HUES64 (cell line): ENCODE measurements around the gene FRMD3. TPM values are rescaled to one million over a fixed set of nuclear protein-coding genes. Genes with fewer than 3 reads are reported as not detected.
A peak's percentile ranks its signal among the peaks of the same experiment; 100 is the strongest.

Experiments
- H3K27ac ChIP-seq: 2 replicates; pipeline ENCODE4 v1.7.0; 2013; ENCODE audit warnings: low read depth, low read length, inconsistent platforms
- H3K27me3 ChIP-seq: 2 replicates; pipeline ENCODE4 v1.6.1; 2013; ENCODE audit warnings: mild to moderate bottlenecking, low read length; ENCODE audit not compliant: insufficient read depth
- H3K36me3 ChIP-seq: 2 replicates; pipeline ENCODE4 v1.6.1; 2013; ENCODE audit warnings: mild to moderate bottlenecking, low read length; ENCODE audit not compliant: insufficient read depth
- H3K4me1 ChIP-seq: 2 replicates; pipeline ENCODE4 v1.6.1; 2013; ENCODE audit warnings: mild to moderate bottlenecking, low read length, moderate library complexity; ENCODE audit not compliant: insufficient read depth
- H3K4me3 ChIP-seq: 2 replicates; pipeline ENCODE4 v1.5.1; 2013; ENCODE audit warnings: mild to moderate bottlenecking, low read length, moderate library complexity
- H3K9ac ChIP-seq: 2 replicates; pipeline ENCODE4 v1.6.1; 2013; ENCODE audit warnings: mild to moderate bottlenecking, low read depth, low read length
- H3K9me3 ChIP-seq: 2 replicates; pipeline ENCODE4 v1.6.1; 2013; ENCODE audit warnings: low read depth, low read length; ENCODE audit not compliant: insufficient read depth
- WGBS: fragments of 150-250, 120-280 bp; methylation state at CpG from one replicate; pipeline ENCODE4 v1.1.7; 2013; ENCODE audit warnings: missing lambda C conversion rate; 5-methylcytosine and 5-hydroxymethylcytosine counted together
- polyA plus RNA-seq, 2 experiments: library from polyadenylated mRNA; stranded (reverse); fragments of 50-300 nt; gene quantifications; one replicate each; pipeline ENCODE4 v1.2.3, GENCODE V29; 2013

The FRMD3 gene
- polyA plus RNA-seq (2013, experiment 1 of 2), result 0.45 TPM
- polyA plus RNA-seq (2013, experiment 2 of 2), result 0.57 TPM

- H3K27me3 ChIP-seq, result peaks cover 57% of the 10 kb centered on the region
- no peak within 1 kb of the TSS for H3K27ac ChIP-seq
- H3K9me3 ChIP-seq, result no peaks in the 10 kb centered on the region
- peak within 1 kb of the TSS; percentile 65 for H3K4me3 ChIP-seq
- no peaks in the 10 kb centered on the region for H3K36me3 ChIP-seq
- peak within 1 kb of the TSS; percentile 28; the same call in 1 of the 2 replicates for H3K9ac ChIP-seq
- under 1% methylated on average over 85 of the region's 85 CpGs for WGBS
- H3K4me1 ChIP-seq, result peaks cover 9% of the 10 kb centered on the region; the same call in 1 of the 2 replicates
These were observed at the start of gene FRMD3 for GRCh38 chr9:83538172-83538889. Gene FRMD3 (minus strand): TSS chr9:83538401. CDS start chr9:83538231, 170 bp downstream.

- Histone ChIP-seq H3K4me3 (no peak overlapping the region), H3K27ac (no peak overlapping the region), H3K9ac (no peak overlapping the region), H3K36me3 (no peaks in the 10 kb centered on the region), H3K9me3 (no peaks in the 10 kb centered on the region), H3K27me3 (no peaks in the 10 kb centered on the region), H3K4me1 (peaks cover 6% of the 10 kb centered on the region; the same call in 1 of the 2 replicates)
- 56% methylated on average over 4 of the region's 4 CpGs for WGBS
These were observed 46.8 kb upstream of the FRMD3 start for GRCh38 chr9:83584995-83585394.

DNA sequence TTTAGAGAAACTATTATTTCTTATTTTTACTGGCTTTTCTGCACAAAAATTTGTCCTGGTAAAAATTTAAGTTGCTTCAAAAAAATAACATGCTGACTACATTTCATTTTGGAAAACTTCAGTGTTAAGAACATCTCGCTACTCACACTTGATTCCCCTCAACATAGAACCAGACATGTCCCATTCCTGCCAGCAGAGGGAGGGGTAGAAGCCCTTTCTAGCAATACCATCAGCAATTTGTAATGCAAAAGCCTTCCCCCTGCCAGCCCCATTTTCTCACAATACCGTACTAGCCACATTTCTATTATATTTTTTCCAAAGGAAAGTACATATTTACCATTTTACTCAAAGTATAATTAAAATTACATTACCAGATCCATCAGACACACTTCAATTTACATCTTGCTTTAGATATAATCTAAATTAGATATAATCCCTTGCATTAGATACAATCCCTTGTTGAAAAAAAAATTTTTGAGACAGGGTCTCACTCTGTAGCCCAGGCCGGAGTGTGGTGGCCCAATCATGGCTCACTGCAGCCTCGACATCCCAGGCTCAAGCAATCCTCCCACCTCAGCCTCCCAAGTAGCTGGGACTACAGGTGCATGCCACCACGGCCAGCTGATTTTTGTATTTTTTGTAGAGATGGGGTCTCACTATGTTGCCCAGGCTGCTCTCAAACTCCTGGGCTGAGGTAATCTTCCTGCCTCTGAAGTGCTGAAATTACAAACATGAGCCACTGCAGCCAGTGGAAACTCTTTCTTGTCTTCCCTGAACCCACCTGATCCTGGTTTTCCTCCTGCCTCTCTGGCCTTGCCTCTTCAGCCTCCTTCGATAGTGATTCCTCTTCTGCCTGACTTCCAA, 45.2 kb upstream of the FRMD3 start:
- Histone ChIP-seq H3K36me3 (no peaks in the 10 kb centered on the region), H3K27me3 (no peaks in the 10 kb centered on the region), H3K9me3 (peaks cover 3% of the 10 kb centered on the region; the same call in 1 of the 2 replicates), H3K4me1 (peaks cover 6% of the 10 kb centered on the region; the same call in 1 of the 2 replicates), H3K27ac (no peak overlapping the region), H3K4me3 (no peak overlapping the region), H3K9ac (no peak overlapping the region)
- 78% methylated on average over 6 of the region's 6 CpGs for WGBS

- H3K4me3 ChIP-seq, result no peak overlapping the region
- WGBS, result 87% methylated on average over 1 of the region's 1 CpG
- H3K9me3 ChIP-seq, result peaks cover 3% of the 10 kb centered on the region; the same call in 1 of the 2 replicates
- peaks cover 6% of the 10 kb centered on the region; the same call in 1 of the 2 replicates for H3K4me1 ChIP-seq
- no peaks in the 10 kb centered on the region for H3K36me3 ChIP-seq
- H3K27ac ChIP-seq, result no peak overlapping the region
- no peak overlapping the region for H3K9ac ChIP-seq
- no peaks in the 10 kb centered on the region for H3K27me3 ChIP-seq
These were observed 43.8 kb upstream of the FRMD3 start for GRCh38 chr9:83582029-83582428.

GRCh38 chr9:83574482-83574881, 36.3 kb upstream of the FRMD3 start:
- H3K9me3 ChIP-seq, result peaks cover 3% of the 10 kb centered on the region; the same call in 1 of the 2 replicates
- H3K4me1 ChIP-seq, result no peaks in the 10 kb centered on the region
- H3K4me3 ChIP-seq, result no peak overlapping the region
- no peak overlapping the region for H3K27ac ChIP-seq
- H3K36me3 ChIP-seq, result no peaks in the 10 kb centered on the region
- H3K27me3 ChIP-seq, result no peaks in the 10 kb centered on the region
- H3K9ac ChIP-seq, result no peak overlapping the region
- WGBS, result 65% methylated on average over 1 of the region's 1 CpG

GRCh38 chr9:83572524-83572923, 34.3 kb upstream of the FRMD3 start:
- WGBS, result 90% methylated on average over 5 of the region's 5 CpGs
- Histone ChIP-seq H3K27ac (no peak overlapping the region), H3K4me3 (no peak overlapping the region), H3K9ac (no peak overlapping the region), H3K9me3 (no peaks in the 10 kb centered on the region), H3K4me1 (no peaks in the 10 kb centered on the region), H3K27me3 (no peaks in the 10 kb centered on the region), H3K36me3 (no peaks in the 10 kb centered on the region)

- 89% methylated on average over 1 of the region's 1 CpG for WGBS
- Histone ChIP-seq H3K27ac (no peak overlapping the region), H3K9ac (no peak overlapping the region), H3K27me3 (no peaks in the 10 kb centered on the region), H3K4me3 (no peak overlapping the region), H3K36me3 (no peaks in the 10 kb centered on the region), H3K9me3 (no peaks in the 10 kb centered on the region), H3K4me1 (no peaks in the 10 kb centered on the region)
These were observed 32.2 kb upstream of the FRMD3 start for GRCh38 chr9:83570359-83570758.

GRCh38 chr9:83569326-83569725, 31.1 kb upstream of the FRMD3 start:
- Histone ChIP-seq H3K9me3 (no peaks in the 10 kb centered on the region), H3K4me1 (no peaks in the 10 kb centered on the region), H3K27ac (no peak overlapping the region), H3K4me3 (no peak overlapping the region), H3K36me3 (no peaks in the 10 kb centered on the region), H3K27me3 (no peaks in the 10 kb centered on the region), H3K9ac (no peak overlapping the region)
- 77% methylated on average over 2 of the region's 2 CpGs for WGBS

DNA sequence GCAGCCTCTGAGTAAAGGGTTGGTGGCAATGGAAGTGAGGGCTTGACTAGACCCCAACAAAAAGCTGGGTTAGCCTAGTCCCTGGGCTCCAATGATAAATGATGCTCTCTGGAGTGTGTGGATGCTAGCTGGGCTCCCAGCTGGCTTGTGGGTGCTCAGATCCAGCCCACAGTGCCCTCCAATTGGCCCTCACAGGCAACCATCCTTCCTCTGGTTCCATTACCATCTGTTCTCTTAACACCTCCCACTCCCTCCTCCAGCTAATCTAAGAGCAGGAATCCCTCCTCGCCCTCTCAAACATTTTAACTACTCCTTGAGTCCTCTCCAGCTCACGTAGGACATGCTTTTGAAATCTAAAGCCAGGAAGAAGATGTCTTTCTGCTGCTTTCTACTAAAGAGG, 25.2 kb upstream of the FRMD3 start:
- no peak overlapping the region for H3K4me3 ChIP-seq
- WGBS, result 72% methylated on average over 2 of the region's 2 CpGs

GRCh38 chr9:83560169-83560826, 22.1 kb upstream of the FRMD3 start:
- 94% methylated on average over 7 of the region's 7 CpGs for WGBS
- Histone ChIP-seq H3K9me3 (no peaks in the 10 kb centered on the region), H3K9ac (no peak overlapping the region), H3K4me1 (no peaks in the 10 kb centered on the region), H3K36me3 (no peaks in the 10 kb centered on the region), H3K27me3 (no peaks in the 10 kb centered on the region), H3K4me3 (no peak overlapping the region), H3K27ac (no peak overlapping the region)

More for the DNA sequence above, 25.2 kb upstream of the FRMD3 start:
- no peaks in the 10 kb centered on the region for H3K27me3 ChIP-seq
- H3K9me3 ChIP-seq, result no peaks in the 10 kb centered on the region
- no peaks in the 10 kb centered on the region for H3K4me1 ChIP-seq
- H3K36me3 ChIP-seq, result no peaks in the 10 kb centered on the region
- no peak overlapping the region for H3K9ac ChIP-seq
- no peak overlapping the region for H3K27ac ChIP-seq

DNA sequence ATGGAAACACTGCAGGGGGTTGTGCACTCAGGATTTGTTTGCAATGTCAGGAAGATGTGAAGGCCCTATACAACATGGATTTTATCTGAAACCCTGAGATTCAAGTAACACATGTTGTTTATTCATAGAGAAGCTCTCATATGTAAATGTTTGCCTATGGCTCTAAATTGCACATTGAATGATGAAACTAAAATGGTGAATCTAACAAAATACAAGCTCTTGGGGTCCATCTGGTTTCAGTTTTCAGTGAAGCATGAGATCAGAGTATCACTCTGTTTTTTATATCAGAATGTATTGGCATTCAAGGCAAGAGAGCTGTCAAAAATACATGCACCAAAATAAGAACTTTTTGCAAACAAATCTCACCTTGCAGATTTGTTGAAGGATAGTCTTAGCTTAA, 19.6 kb upstream of the FRMD3 start:
- no peaks in the 10 kb centered on the region for H3K4me1 ChIP-seq
- no peak overlapping the region for H3K4me3 ChIP-seq
- H3K27ac ChIP-seq, result no peak overlapping the region
- H3K9me3 ChIP-seq, result peaks cover 4% of the 10 kb centered on the region; the same call in 1 of the 2 replicates
- H3K36me3 ChIP-seq, result no peaks in the 10 kb centered on the region
- no peak overlapping the region for H3K9ac ChIP-seq
- H3K27me3 ChIP-seq, result no peaks in the 10 kb centered on the region
